Neural progenitor cell (in vitro differentiated cells): ENCODE data around the gene HES7. TPM values are rescaled to one million over a fixed set of nuclear protein-coding genes. Genes with fewer than 3 reads are reported as not detected.

ENCODE experiments used
- DNase-seq: peaks from one replicate; pipeline ENCODE4 v3.0.0-alpha.2; 2016; ENCODE audit warnings: low spot score
- H2AFZ ChIP-seq: fragments of 200-600 bp; sonication (generic); replicated peaks from 2 replicates; pipeline ENCODE4 v1.6.1; 2016; ENCODE audit warnings: antibody characterized with exemption
- H3F3A ChIP-seq: fragments of 200-600 bp; sonication (generic); 2 replicates; pipeline ENCODE4 v1.6.1; 2016; ENCODE audit warnings: antibody characterized with exemption, low read depth
- H3K27ac ChIP-seq: fragments of 200-600 bp; sonication (generic); 2 replicates; pipeline ENCODE4 v1.5.1; 2016; ENCODE audit warnings: mild to moderate bottlenecking
- H3K27me3 ChIP-seq: fragments of 200-600 bp; sonication (generic); 2 replicates; pipeline ENCODE4 v1.6.1; 2016; ENCODE audit warnings: mild to moderate bottlenecking, moderate library complexity
- H3K36me3 ChIP-seq: fragments of 200-600 bp; sonication (generic); 2 replicates; pipeline ENCODE4 v1.5.1; 2016
- H3K4me1 ChIP-seq: fragments of 200-600 bp; sonication (generic); 2 replicates; pipeline ENCODE4 v1.6.1; 2016; ENCODE audit warnings: mixed run types
- H3K4me2 ChIP-seq: fragments of 200-600 bp; sonication (generic); 2 replicates; pipeline ENCODE4 v1.6.1; 2016
- H3K4me3 ChIP-seq: fragments of 200-600 bp; sonication (generic); 2 replicates; pipeline ENCODE4 v1.5.1; 2016
- H3K79me2 ChIP-seq: fragments of 200-600 bp; sonication (generic); 2 replicates; pipeline ENCODE4 v1.6.1; 2016; ENCODE audit warnings: low read depth
- H3K9ac ChIP-seq: fragments of 200-600 bp; sonication (generic); 2 replicates; pipeline ENCODE4 v1.6.1; 2016
- H3K9me3 ChIP-seq: fragments of 200-600 bp; sonication (generic); 2 replicates; pipeline ENCODE4 v1.5.1; 2016; ENCODE audit warnings: low read depth
- H4K20me1 ChIP-seq: fragments of 200-600 bp; sonication (generic); 2 replicates; pipeline ENCODE4 v1.6.1; 2016; ENCODE audit warnings: low read depth
- H3K27ac Mint-ChIP-seq: 3 replicates; pipeline ENCODE4 v1.8.0; 2021; ENCODE audit warnings: mixed read lengths
- H3K27me3 Mint-ChIP-seq: 2 replicates; pipeline ENCODE4 v1.8.0; 2022; ENCODE audit warnings: low read depth, mild to moderate bottlenecking, inconsistent platforms, moderate library complexity, mixed read lengths; ENCODE audit not compliant: insufficient read depth
- H3K36me3 Mint-ChIP-seq: 3 replicates; pipeline ENCODE4 v1.8.0; 2021; ENCODE audit warnings: mixed read lengths
- H3K4me1 Mint-ChIP-seq: 3 replicates; pipeline ENCODE4 v1.8.0; 2021; ENCODE audit warnings: mixed read lengths
- H3K4me3 Mint-ChIP-seq: 3 replicates; pipeline ENCODE4 v1.8.0; 2021; ENCODE audit warnings: mild to moderate bottlenecking, moderate library complexity, mixed read lengths
- H3K9me3 Mint-ChIP-seq: 3 replicates; pipeline ENCODE4 v1.8.0; 2020; ENCODE audit warnings: mixed read lengths
- EZH2 ChIP-seq: fragments of 200-600 bp; sonication (generic); IDR thresholded peaks from 2 replicates; pipeline ENCODE4 v1.6.1; 2017; ENCODE audit warnings: antibody characterized with exemption, mild to moderate bottlenecking, moderate library complexity
- EZH2phosphoT487 ChIP-seq: fragments of 200-600 bp; sonication (generic); IDR thresholded peaks from 2 replicates; pipeline ENCODE4 v1.6.1; 2017; ENCODE audit warnings: antibody characterized with exemption
- total RNA-seq: library from RNA; depleted of rRNA; stranded (reverse); fragments of >200 nt; gene quantifications from 2 replicates; pipeline ENCODE4 v1.2.3, GENCODE V29; 2015; ENCODE audit warnings: low replicate concordance
- TF ChIP-seq, protein P1 (sequence below): fragments of 200-600 bp; sonication (generic); IDR thresholded peaks from 2 replicates; pipeline ENCODE4 v1.5.1; 2017; ENCODE audit warnings: antibody characterized with exemption, mild to moderate bottlenecking

HES7 gene
- total RNA-seq, 1 donor from 2014 or later = not detected

DNA sequence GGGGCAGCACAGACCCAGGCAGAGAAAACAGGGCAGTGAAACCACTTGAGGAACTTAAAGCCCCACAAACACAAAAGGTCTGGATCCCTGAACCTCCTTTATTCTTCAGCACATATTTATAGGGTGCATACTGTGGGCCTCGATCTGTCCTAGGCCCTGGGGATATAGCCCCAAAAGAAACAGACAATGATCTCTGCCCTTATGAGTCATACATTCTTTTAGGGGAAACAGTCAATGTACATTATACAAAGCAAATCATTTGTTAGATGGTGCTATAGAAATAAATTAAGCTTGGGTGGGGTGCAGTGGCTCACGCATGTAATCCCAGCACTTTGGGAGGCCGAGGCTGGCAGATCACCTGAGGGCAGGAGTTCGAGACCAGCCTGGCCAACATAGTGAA is 10.0 kb upstream of the HES7 start:
- no peak overlapping the region for H3K27ac ChIP-seq
- Mint-ChIP-seq H3K27ac (no peak overlapping the region), H3K9me3 (peaks cover 2% of the 10 kb centered on the region), H3K4me3 (no peak overlapping the region), H3K36me3 (no peaks in the 10 kb centered on the region), H3K27me3 (peaks cover 13% of the 10 kb centered on the region), H3K4me1 (peaks cover 11% of the 10 kb centered on the region)
- peaks cover 43% of the 10 kb centered on the region for H3K27me3 ChIP-seq
- H3F3A ChIP-seq = peaks cover 35% of the 10 kb centered on the region
- H3K36me3 ChIP-seq = no peaks in the 10 kb centered on the region
- peaks cover 10% of the 10 kb centered on the region for H3K4me1 ChIP-seq
- no peak for DNase-seq
- H3K4me3 ChIP-seq = no peak overlapping the region
- no peaks in the 10 kb centered on the region for H3K79me2 ChIP-seq
- peak overlapping the region; percentile 82 for H2AFZ ChIP-seq
- H3K9ac ChIP-seq = no peak overlapping the region
- TF ChIP-seq EZH2phosphoT487 = no peak
- TF ChIP-seq EZH2 = no peak
- TF ChIP-seq, protein P1, sequence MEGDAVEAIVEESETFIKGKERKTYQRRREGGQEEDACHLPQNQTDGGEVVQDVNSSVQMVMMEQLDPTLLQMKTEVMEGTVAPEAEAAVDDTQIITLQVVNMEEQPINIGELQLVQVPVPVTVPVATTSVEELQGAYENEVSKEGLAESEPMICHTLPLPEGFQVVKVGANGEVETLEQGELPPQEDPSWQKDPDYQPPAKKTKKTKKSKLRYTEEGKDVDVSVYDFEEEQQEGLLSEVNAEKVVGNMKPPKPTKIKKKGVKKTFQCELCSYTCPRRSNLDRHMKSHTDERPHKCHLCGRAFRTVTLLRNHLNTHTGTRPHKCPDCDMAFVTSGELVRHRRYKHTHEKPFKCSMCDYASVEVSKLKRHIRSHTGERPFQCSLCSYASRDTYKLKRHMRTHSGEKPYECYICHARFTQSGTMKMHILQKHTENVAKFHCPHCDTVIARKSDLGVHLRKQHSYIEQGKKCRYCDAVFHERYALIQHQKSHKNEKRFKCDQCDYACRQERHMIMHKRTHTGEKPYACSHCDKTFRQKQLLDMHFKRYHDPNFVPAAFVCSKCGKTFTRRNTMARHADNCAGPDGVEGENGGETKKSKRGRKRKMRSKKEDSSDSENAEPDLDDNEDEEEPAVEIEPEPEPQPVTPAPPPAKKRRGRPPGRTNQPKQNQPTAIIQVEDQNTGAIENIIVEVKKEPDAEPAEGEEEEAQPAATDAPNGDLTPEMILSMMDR = no peak
- H4K20me1 ChIP-seq = no peaks in the 10 kb centered on the region
- H3K9me3 ChIP-seq = no peaks in the 10 kb centered on the region
- peak overlapping the region; percentile 19 for H3K4me2 ChIP-seq

DNA sequence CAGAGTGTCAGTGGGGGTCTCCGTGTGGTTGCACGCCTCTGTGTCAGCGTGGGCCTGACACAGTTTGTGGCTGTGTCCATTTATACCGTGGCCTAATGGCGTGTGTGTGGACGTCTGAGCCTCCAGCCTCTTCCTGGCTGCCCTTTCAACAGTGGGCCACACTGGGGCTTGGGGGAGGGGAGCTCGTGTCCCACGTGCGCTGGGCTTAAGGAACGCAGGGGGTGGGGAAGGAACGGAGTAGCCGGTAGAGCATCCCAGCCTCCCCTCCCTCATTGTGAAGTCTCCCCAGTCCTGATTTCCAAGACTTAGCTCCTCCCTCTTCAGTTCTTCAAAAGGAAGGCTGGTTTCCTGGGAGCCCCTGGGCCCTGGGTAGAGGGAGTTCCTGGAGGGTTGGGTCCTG is 9.5 kb upstream of the HES7 start:
- no peak overlapping the region for H3K4me3 ChIP-seq
- H2AFZ ChIP-seq = peak overlapping the region; percentile 82
- no peaks in the 10 kb centered on the region for H4K20me1 ChIP-seq
- peaks cover 29% of the 10 kb centered on the region for H3F3A ChIP-seq
- H3K9ac ChIP-seq = no peak overlapping the region
- H3K4me3 Mint-ChIP-seq = no peak overlapping the region
- no peaks in the 10 kb centered on the region for H3K36me3 ChIP-seq
- H3K9me3 ChIP-seq = no peaks in the 10 kb centered on the region
- peak; percentile 73 for DNase-seq
- H3K27me3 Mint-ChIP-seq = peaks cover 13% of the 10 kb centered on the region
- H3K27ac Mint-ChIP-seq = no peak overlapping the region
- H3K27ac ChIP-seq = no peak overlapping the region
- H3K9me3 Mint-ChIP-seq = peaks cover 2% of the 10 kb centered on the region
- H3K79me2 ChIP-seq = no peaks in the 10 kb centered on the region
- no peaks in the 10 kb centered on the region for H3K36me3 Mint-ChIP-seq
- TF ChIP-seq EZH2phosphoT487 = no peak
- TF ChIP-seq, protein P1 = no peak
- no peak for TF ChIP-seq EZH2
- H3K4me2 ChIP-seq = peak overlapping the region; percentile 19
- peaks cover 48% of the 10 kb centered on the region for H3K27me3 ChIP-seq
- peaks cover 10% of the 10 kb centered on the region for H3K4me1 ChIP-seq
- H3K4me1 Mint-ChIP-seq = peaks cover 11% of the 10 kb centered on the region

DNA sequence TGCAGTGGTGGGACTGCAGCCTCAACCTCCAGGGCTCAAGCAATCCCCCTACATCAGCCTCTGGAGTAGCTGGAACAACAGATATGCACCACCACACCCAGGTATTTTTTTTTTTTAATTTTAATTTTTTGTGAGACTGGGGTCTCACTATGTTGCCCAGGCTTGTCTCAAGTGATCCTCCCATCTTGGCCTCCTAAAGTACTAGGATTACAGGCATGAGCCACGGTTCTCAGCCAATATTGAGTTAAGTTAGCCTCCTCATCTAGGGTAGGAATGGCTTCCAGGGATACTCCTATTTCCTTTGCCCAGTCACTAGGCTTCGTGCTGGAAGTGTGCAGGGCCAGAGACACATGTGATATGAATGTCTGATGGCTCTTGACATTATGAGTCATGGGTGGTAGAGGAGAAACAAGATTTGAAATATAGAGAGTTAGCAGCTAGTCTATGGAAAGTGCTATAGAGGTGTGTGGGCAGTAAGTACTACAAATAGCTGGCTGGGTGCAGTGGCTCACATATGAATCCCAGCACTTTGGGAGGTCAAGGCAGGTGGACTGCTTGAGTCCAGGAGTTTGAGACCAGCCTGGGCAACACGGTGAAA is 8.0 kb upstream of the HES7 start:
- no peak overlapping the region for H3K4me2 ChIP-seq
- peaks cover 19% of the 10 kb centered on the region for H3K27me3 Mint-ChIP-seq
- no peak overlapping the region for H2AFZ ChIP-seq
- no peak overlapping the region for H3K27ac Mint-ChIP-seq
- peaks cover 26% of the 10 kb centered on the region for H3F3A ChIP-seq
- TF ChIP-seq, protein P1 = no peak
- TF ChIP-seq EZH2phosphoT487 (no peak), EZH2 (no peak)
- H3K9me3 ChIP-seq = no peaks in the 10 kb centered on the region
- peaks cover 16% of the 10 kb centered on the region for H3K4me1 Mint-ChIP-seq
- no peaks in the 10 kb centered on the region for H3K79me2 ChIP-seq
- no peak overlapping the region for H3K27ac ChIP-seq
- H3K9me3 Mint-ChIP-seq = peaks cover 2% of the 10 kb centered on the region
- H3K9ac ChIP-seq = no peak overlapping the region
- H4K20me1 ChIP-seq = peaks cover 3% of the 10 kb centered on the region
- DNase-seq = no peak
- peaks cover 11% of the 10 kb centered on the region for H3K4me1 ChIP-seq
- H3K4me3 ChIP-seq = no peak overlapping the region
- no peak overlapping the region for H3K4me3 Mint-ChIP-seq
- H3K36me3 ChIP-seq = no peaks in the 10 kb centered on the region
- peaks cover 54% of the 10 kb centered on the region for H3K27me3 ChIP-seq
- H3K36me3 Mint-ChIP-seq = no peaks in the 10 kb centered on the region
